Globus pallidus (tissue), 1 donor: ENCODE results near the gene GGA1.
"Not testable (repeated sequence)": the region's sequence is repeated elsewhere in the genome, so short reads cannot be mapped to it uniquely, and the experiment has no call there.

Source experiments
- DNase-seq: peaks from one replicate; pipeline ENCODE4 v3.0.0-alpha.2; 2015; ENCODE audit warnings: low spot score

GGA1 gene

DNA sequence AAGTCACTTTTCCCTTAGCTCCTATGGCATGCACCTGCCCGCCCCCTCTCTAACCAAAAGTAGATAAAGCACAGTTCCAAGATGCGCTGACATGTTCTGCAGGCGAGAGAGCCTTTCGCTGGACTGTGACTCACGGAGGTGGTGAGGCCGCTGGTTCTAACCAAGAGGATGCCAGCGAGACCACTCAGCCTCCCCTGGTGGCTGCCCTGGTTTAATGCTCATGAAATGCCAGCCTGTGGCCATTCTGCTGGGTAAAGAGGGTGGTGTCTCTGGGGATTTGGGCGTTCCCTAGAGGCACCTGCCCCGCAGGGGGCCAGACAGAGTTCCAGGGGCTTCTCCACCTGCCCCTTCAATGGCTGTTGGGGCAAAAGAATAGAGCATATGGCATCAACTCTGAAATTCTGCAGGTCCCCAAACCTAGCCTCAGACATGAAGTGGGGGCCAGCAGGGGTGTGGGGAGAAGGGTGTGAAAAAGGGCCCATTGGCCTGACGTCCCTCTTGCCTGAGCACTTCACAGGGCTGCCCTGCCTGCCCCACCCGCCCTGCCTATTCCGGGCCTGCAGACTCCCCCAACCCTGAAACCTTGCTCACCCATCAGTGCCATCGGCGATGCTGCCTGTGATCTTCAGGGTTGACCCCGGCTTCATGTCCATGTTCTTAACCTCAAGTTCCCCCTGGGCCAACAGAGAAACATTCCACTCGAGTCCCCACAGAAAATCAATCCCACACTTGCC lies 37.2 kb upstream of the GGA1 start:
- DNase-seq: peak; percentile 16

DNA sequence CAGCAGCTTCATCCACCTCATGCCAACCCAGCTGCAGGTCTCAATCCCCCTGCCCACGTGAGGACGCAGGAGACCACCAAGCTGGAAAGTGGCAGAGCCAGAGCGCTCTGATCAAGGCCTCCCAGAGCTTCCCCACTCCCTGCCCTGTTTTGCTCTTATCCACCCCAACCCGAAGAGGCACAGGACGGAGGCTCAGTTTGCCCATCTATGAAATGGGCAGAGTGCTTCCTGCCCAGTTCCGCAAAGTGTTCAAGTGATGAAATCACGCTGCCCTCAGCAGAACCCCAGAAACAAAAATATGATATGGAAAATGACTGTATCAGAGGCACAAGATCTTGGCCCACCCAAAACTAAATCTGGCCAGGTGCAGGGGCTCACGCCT lies 36.7 kb upstream of the GGA1 start:
- no peak for DNase-seq

DNA sequence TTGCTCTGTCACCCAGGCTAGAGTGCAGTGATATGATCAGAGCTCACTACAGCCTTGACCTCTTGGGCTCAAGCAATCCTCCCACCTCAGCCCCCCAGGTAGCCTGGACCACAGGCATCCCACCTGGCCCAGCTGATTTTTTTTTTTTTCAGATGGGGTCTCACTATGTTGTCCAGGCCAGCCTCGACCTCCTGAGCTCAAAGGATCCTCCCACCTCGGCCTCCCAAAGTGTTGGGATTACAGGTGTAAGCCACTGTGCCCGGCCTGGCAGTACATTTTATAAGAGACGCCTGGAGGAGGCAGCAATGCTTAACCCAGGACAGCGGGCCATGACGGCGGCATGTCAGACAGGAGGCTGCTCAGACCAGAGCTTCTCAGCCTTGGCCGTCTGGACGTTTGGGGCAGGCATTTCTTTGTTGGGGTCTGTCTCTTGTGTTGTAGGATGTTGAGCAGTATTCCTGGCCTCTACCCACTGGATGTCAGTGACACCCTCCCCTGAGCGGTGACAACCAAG lies 33.1 kb upstream of the GGA1 start:
- no peak for DNase-seq

GRCh38 chr22:37578002-37578401 lies 30.6 kb upstream of the GGA1 start:
- no peak for DNase-seq

DNA sequence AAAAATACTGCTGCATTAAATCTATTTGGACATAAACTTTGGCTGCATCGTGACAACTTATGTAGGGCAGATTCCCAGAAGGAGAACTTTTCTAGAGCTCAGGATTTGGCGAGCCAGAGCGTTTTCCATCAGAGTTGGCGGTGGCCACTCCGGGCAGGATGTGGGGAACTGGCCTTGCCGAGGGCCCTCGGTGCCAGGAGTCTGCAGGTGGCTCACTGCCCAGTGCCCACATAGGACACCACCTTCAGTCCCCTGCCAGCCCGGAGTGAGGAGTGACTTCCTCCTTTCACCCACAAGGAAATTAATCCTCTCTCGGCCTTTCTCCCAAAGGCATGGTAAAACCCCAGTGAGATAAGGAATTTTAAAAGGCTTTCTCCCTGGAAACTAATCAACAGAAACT lies 27.1 kb upstream of the GGA1 start:
- DNase-seq: peak; percentile 65

- no peak for DNase-seq
Observed at GRCh38 chr22:37582526-37582925, 26.1 kb upstream of the GGA1 start.

DNA sequence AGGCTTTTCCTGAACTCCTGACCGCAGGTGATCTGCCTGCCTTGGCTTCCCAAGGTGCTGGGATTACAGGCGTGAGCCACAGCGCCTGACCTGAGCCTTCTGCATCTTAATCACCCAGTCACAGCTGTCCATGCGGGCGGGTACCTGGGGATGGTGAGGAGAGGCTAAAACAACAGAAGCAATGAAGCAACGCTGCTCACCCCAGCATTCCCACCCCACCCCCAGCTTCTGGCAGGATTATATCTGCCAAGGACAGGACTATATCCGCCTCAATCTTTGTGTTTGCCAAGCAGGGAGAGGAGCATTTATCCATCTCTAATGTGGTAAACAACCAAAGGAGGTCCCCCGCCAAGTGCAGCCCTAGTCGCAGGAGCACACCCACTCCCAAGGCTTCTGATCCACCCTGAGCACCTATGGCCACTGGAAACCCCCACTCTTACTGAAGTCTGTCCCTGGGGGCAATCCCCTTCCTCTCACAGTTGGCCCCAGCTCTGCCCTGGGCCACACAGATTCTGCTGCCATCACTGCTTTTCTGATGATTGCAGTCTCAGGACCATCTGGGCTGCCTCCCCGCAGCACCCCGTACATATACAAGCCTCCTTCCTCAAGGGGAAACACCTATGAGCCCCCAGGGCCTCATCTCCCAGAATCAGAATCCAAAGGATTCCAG lies 20.0 kb upstream of the GGA1 start:
- no peak for DNase-seq

- DNase-seq: no peak
Observed at GRCh38 chr22:37589636-37590035, 19.0 kb upstream of the GGA1 start.

DNA sequence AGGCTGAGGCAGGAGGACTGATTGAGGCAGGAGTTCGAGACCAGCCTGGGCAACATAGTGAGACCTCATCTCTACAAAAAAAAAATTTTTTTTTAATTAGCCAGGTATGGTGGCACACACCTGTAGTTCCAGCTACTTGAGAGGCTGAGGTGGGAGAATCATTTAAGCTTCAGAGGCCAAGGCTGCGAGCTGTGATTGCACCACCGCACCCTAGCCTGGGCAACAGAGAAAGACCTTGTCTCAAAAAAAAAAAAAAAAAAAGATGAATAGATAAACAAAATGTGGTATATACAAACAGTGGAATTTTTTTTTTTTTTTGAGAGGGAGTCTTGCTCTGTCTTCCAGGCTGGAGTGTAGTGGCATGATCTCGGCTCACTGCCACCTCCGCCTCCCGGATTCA lies 17.6 kb upstream of the GGA1 start:
- not testable (repeated sequence) for DNase-seq

- DNase-seq: no peak
Observed at GRCh38 chr22:37591823-37592404, 16.7 kb upstream of the GGA1 start.

DNA sequence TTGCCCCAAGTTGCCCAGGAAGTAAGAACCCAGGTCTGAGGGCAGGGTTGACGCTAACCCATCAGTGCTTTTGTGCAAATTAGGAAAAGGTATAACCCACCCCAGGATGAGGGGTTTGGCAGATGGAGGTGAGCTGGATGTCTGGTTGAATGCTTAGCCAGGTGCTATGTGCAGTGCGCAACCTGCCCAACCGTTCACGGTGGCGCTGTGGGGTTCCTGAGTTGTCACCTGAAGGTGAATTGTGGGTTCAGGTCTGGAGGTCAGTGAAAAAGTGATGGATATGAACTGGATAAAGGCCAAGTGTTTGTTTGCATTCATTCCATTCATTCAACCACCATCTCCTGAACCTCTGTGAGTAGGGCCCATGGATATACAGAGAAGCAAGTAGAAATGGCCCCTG lies 14.4 kb upstream of the GGA1 start:
- DNase-seq: no peak

DNA sequence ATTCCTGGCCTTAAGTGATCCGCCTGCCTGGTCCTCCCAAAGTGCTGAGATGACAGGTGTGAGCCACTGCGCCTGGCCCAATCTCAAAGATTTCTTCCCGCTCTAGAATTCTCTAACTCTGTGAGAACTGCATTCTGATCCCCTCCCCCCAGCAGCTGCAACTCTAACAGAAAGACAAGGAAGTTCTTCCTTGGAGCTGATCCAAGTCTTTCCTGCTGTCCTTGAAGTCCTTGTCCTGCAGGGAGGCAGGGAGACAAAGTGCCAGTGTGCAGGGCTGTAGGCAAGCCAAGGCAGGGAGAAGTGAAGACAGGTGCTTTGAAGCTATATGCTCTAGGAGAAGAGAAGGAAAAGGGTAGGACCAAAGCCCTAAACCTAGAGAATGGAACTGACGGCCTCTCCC lies 9.5 kb upstream of the GGA1 start:
- DNase-seq: peak; percentile 33

- DNase-seq: no peak
Observed at GRCh38 chr22:37601203-37601539, 7.5 kb upstream of the GGA1 start.

DNA sequence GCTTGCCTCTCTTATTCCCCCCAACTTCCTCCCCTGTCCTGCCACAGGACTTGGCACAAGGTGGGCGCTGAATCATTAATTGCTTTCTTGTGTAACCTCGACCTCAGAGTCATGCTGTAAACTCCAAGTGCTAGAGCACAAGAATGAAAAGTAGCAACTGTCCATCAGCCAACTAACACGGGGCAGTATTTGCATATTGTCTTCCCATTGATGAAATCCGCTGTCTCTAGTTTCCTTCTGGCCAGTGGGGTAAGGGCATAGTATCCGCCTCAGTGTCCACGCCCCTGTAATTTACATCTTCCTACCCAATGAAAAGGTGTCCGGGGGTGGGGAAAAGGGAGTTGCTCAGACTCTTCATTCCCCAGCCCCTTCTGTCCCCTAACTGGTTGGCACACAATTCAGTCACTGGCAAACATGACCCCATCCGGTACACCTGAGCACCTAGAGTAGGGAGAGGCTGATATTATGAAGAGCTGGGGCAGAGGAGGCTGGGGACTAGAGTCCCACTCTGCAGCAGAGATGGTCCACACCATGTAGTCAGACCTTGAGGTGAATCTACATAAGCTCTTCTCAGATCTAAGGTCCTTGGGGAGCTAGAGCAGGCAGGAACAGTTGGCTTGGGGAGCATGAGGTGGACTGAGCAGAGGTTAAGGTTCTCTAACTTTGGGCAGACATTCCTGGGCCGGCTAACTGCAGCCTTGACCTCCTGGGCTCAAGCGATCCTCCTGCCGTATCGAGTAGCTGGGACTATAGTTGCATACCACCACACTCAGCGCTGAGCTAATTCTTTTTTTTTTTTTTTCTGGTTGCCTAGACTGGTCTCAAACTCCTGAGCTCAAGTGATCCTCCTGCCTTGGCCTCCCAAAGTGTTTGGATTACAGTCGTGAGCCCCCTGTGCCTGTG lies 6.8 kb upstream of the GGA1 start:
- no peak for DNase-seq

GRCh38 chr22:37602546-37603277 lies 5.9 kb upstream of the GGA1 start:
- not testable (repeated sequence) for DNase-seq

DNA sequence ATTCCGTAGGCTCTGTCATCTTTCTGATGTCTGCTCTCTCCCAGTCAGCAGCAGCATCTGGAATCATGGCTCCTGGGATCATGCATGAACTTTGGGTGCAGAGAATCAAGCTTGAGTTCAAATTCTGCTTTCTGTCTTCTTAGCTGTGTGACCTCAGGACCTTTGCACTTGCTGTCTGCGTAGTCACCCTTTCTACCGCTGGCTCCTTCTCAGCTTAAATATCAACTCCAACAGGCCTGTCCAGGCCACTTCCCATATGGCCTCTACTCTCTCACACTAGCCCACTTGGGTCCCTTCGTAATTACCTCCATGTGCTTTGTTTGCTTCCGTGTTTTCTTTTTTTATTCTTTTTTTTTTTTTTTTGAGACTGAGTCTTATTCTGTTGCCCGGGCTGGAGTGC lies 4.6 kb upstream of the GGA1 start:
- no peak for DNase-seq

DNA sequence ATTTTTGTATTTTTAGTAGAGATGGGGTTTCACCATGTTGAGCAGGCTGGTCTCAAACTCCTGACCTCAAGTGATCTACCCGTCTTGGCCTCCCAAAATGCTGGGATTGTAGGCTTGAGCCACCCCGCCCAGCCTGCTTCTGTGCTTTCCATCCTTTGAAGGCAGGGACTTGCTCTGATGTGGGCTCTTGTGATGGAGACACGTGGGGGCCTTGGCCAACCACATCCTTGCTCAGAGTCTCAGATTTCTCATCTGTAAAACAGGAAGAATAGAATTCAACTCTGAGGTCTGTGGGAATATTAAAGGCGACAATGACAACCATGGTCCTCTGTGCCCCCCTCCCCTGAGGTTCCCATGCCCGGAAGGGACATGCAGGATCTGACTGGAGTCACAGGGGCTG lies 3.8 kb upstream of the GGA1 start:
- no peak for DNase-seq

DNA sequence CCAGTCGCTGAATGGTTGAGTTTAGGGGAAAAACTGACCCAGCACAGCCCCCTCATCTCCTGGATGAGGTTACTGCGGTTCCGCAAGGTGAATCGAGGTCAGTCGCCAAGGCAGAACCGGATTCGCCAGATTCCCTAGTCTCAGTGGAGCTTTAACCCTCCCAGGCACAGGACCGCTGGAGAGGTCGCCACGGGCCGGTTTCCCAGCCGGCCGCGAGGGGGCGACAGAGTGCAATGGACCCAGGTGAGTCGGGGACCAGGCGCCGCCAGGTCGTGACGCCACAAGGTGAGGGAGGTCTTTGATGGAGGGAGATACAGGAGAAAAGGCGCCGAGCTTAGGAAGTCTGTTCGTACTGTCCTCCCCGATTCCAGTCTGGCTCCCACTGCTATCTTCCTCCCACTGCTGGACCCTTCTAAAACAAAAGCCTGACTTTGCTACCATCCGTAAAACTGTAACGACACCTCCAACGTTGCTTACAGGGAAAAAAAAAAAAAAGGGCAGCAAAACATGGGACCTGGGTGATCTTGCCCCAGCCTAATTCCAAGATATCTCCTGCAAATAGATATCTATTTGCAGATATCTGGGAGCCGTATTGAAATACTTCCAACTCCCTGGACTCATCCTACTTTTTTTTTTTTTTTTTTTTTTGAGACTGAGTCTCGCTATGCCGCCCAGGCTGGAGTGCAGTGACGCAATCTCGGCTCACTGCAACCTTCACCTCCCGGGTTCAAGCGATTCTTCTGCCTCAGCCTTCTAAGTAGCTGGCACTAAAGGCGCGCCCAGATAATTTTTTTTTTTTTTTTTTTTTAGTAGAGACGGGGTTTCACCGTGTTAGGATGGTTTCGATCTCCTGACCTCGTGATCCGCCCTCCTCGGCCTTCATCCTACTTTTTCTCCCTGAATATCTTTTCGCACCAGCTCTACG lies 1.4 kb upstream of the GGA1 start:
- peak; percentile 73 for DNase-seq

GRCh38 chr22:37607935-37608476 lies 628 bp upstream of the GGA1 start:
- DNase-seq: no peak
